A673 (cell line): ENCODE results near the gene SCN4A. TPM values are rescaled to one million over a fixed set of nuclear protein-coding genes. Genes with fewer than 3 reads are reported as not detected.

Experiments
- BruUV-seq: library from RNA; stranded (reverse); fragments of 400-500 nt; replicated peaks from 2 replicates; lab custom pipeline; 2021; lab: Mats Ljungman, UMichigan
- CTCF ChIA-PET: fragments of 300-600 bp; sonication (Branson Sonifier 250); formaldehyde crosslinking; loops from one replicate; lab custom pipeline; 2022; ENCODE audit warnings: antibody characterized with exemption; lab: Charles Lee
- POLR2A ChIA-PET: fragments of 300-600 bp; sonication (Branson Sonifier 250); formaldehyde crosslinking; loops from one replicate; lab custom pipeline; 2022; ENCODE audit warnings: antibody characterized with exemption; ENCODE audit not compliant: low non-redundant PET; lab: Charles Lee
- DNase-seq: peaks from one replicate; pipeline ENCODE4 v3.0.0-alpha.2; 2015; ENCODE audit warnings: low spot score
- H3K27ac ChIP-seq: fragments of 200-600 bp; sonication (generic); 2 replicates; pipeline ENCODE4 v1.5.1; 2016; ENCODE audit warnings: mixed run types, low read depth, mild to moderate bottlenecking, mixed read lengths, antibody characterized with exemption, low read length; ENCODE audit not compliant: poor library complexity, severe bottlenecking
- H3K27me3 ChIP-seq: fragments of 200-600 bp; sonication (generic); replicated peaks from 2 replicates; pipeline ENCODE4 v1.6.1; 2017; ENCODE audit warnings: mixed run types, low read depth, mild to moderate bottlenecking, mixed read lengths, antibody characterized with exemption, low read length; ENCODE audit not compliant: insufficient read depth, poor library complexity
- H3K36me3 ChIP-seq: fragments of 200-600 bp; sonication (generic); 2 replicates; pipeline ENCODE4 v1.6.1; 2016; ENCODE audit warnings: mixed run types, mild to moderate bottlenecking, mixed read lengths, antibody characterized with exemption, low read length; ENCODE audit not compliant: insufficient read depth, poor library complexity, severe bottlenecking
- H3K4me1 ChIP-seq: fragments of 200-600 bp; sonication (generic); 2 replicates; pipeline ENCODE4 v1.6.1; 2017; ENCODE audit warnings: mixed run types, mild to moderate bottlenecking, mixed read lengths, antibody characterized with exemption, low read length; ENCODE audit not compliant: insufficient read depth, poor library complexity, severe bottlenecking
- H3K4me3 ChIP-seq: fragments of 200-600 bp; sonication (generic); 2 replicates; pipeline ENCODE4 v1.5.1; 2016; ENCODE audit warnings: low read depth, mixed run types, mild to moderate bottlenecking, mixed read lengths, low read length; ENCODE audit not compliant: poor library complexity, severe bottlenecking
- H3K9me3 ChIP-seq: fragments of 200-600 bp; sonication (generic); 2 replicates; pipeline ENCODE4 v1.6.1; 2016; ENCODE audit warnings: mixed run types, low read depth, mild to moderate bottlenecking, mixed read lengths, antibody characterized with exemption, low read length; ENCODE audit not compliant: poor library complexity, severe bottlenecking
- EZH2 ChIP-seq: fragments of 200-600 bp; sonication (generic); IDR thresholded peaks from 2 replicates; pipeline ENCODE4 v1.6.1; 2017; ENCODE audit warnings: borderline replicate concordance, low read depth, mild to moderate bottlenecking, mixed read lengths, antibody characterized with exemption, low read length; ENCODE audit not compliant: poor library complexity, severe bottlenecking
- intact Hi-C: fragments of 100-400 bp; cut with micrococcal nuclease; formaldehyde crosslinking; loops from one replicate; pipeline ENCODE4 v1.10.0; 2022; ENCODE audit not compliant: unreplicated experiment
- total RNA-seq: library from RNA; stranded (reverse); gene quantifications from 2 replicates; pipeline ENCODE4 v1.2.3, GENCODE V29; 2021
- TF ChIP-seq, protein P1 (sequence below): fragments of 300-800, 200-600 bp; sonication (generic); conservative IDR thresholded peaks from 2 replicates; pipeline ENCODE4 v1.5.1; 2017; ENCODE audit warnings: low read depth, mild to moderate bottlenecking, antibody characterized with exemption, low read length, moderate library complexity, mixed read lengths

SCN4A gene
- total RNA-seq, 1 experiment from 2014 or later: 0.56 TPM

DNA sequence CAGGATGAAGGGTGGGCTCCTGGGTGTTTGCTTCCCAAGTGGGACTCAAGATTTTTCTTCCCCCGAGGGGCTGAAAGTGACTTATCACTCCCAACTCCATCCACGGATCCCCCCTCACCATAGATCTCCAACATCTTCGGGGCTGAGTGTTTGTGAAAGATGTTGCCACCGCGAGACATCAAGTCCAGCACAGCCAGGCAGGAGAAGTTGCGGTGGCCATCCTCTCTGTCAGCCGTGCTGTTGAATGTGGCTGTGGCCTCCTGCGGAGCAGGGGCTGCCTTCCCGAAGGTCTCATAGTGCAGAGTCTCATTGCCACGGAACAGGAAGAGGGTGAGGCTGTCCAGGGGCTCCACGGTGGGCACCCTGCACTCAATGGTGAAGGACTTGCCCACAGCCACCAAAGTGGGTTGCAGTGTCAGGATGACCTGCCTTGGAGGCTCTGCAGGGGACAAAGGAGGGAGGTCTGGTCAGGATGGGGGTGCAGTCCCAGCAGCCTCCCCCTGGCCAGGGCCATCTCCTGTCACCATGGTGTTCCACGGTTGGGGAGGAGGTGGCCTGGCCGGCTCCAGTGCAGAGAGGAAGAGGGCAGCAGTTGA, 30.9 kb upstream of the SCN4A start:
- ChIA-PET POLR2A (interaction anchor here (0.7 kb wide), 1 partner anchor 96 kb away, joined by 3 read pairs; no protein-coding TSS in a partner anchor), CTCF (no interaction called here)
- H3K4me1 ChIP-seq: no peaks in the 10 kb centered on the region
- TF ChIP-seq, protein P1, sequence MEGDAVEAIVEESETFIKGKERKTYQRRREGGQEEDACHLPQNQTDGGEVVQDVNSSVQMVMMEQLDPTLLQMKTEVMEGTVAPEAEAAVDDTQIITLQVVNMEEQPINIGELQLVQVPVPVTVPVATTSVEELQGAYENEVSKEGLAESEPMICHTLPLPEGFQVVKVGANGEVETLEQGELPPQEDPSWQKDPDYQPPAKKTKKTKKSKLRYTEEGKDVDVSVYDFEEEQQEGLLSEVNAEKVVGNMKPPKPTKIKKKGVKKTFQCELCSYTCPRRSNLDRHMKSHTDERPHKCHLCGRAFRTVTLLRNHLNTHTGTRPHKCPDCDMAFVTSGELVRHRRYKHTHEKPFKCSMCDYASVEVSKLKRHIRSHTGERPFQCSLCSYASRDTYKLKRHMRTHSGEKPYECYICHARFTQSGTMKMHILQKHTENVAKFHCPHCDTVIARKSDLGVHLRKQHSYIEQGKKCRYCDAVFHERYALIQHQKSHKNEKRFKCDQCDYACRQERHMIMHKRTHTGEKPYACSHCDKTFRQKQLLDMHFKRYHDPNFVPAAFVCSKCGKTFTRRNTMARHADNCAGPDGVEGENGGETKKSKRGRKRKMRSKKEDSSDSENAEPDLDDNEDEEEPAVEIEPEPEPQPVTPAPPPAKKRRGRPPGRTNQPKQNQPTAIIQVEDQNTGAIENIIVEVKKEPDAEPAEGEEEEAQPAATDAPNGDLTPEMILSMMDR: no peak
- TF ChIP-seq EZH2: no peak
- no peak overlapping the region for H3K4me3 ChIP-seq
- H3K27me3 ChIP-seq: no peaks in the 10 kb centered on the region
- no peaks in the 10 kb centered on the region for H3K36me3 ChIP-seq
- BruUV-seq: no TSS peak
- intact Hi-C loops: no loop called here
- no peaks in the 10 kb centered on the region for H3K9me3 ChIP-seq
- no peak for DNase-seq
- no peak overlapping the region for H3K27ac ChIP-seq

DNA sequence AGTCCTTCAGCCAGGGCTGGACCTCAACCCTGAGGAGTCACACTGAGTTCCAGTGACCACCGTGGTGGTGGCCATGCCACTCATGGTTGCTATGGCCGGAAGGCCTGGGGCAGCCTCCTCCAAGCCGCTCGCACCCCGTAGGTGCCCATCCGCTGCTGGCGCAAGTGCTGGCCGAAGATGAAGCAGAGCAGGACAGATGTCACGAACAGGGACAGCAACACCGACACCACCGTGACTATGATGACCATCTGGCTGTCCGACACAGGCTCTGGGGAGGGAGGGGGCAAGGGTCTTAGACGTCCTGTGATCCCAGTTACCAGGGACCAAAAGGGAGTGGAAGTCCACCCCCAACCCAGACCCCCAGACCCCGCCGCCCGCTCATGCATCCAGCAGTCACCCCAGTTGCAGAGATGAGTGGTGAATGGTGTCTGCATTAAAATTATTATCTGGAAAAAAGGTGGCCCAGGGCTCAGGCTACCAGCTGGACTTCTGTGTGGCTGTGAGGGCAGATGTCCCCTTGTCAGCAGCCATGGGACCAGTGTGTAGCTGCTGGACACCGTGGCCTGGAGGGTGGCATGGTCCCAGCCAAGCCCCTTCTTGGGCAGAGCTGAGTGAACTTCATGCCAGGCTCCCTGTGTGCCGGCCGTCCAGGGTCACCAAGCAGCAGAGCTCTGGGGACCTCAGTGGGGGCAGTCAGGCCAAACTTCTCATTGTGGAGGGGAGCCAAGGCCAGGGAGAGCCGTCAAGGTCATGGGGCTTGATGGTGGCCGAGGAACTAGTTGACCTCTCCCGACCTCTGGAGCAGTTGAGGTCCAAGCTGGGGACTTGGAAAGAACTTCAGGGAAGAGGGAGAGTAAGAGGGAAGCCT, 30.2 kb upstream of the SCN4A start:
- no peaks in the 10 kb centered on the region for H3K27me3 ChIP-seq
- H3K36me3 ChIP-seq: no peaks in the 10 kb centered on the region
- TF ChIP-seq, protein P1: no peak
- TF ChIP-seq EZH2: no peak
- ChIA-PET CTCF (interaction anchor here (1.1 kb wide), 1 partner anchor 131 kb away, joined by 3 read pairs; no protein-coding TSS in a partner anchor), POLR2A (interaction anchor here (0.7 kb wide), 1 partner anchor 95 kb away, joined by 3 read pairs; no protein-coding TSS in a partner anchor)
- DNase-seq: no peak
- no peaks in the 10 kb centered on the region for H3K4me1 ChIP-seq
- no peak overlapping the region for H3K4me3 ChIP-seq
- intact Hi-C loops: no loop called here
- H3K27ac ChIP-seq: no peak overlapping the region
- H3K9me3 ChIP-seq: no peaks in the 10 kb centered on the region
- BruUV-seq: no TSS peak

DNA sequence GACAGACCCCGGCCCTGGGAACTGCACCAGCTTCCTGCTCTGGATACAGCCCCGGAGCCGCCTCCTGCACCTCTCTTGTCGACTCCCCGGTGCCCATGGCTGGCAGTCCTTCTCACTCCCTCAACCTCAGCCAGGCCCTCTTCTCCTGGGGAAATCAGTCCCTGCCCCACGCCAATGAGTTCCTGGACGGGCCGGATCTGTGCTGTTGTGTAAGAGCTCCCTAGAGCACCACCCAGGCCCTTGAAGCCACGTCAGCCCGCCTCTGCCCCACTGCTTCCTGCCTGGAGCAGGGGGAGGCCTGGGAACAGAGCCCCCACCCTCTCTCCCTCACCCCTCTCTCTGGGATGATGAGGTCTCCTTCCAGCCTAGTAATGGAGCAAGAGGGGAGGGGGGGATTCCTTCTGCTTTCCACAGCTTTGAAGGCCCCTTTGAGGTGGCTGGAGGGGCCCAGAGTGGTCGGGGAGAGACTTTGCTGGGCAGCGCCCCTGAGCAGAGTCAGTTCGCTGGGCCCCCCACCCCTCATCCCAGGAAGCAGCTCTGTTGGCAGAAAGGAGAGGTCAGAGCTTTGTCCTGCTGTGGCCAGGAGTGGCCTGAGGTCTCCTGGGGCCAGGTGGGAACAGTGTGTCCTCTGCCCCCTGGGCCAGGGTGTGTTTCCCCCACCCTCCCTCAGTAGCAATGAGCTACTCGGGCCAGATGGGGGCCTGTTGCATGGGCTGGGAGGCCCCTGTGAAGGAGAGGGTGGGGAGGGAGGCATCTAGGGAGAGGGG, 29.2 kb upstream of the SCN4A start:
- ChIA-PET POLR2A (no interaction called here), CTCF (interaction anchor here (0.5 to 1.1 kb wide), 2 partner anchors 126 to 132 kb away, joined by 3 to 4 read pairs; no protein-coding TSS in a partner anchor)
- TF ChIP-seq, protein P1: no peak
- no peak for TF ChIP-seq EZH2
- intact Hi-C loops: no loop called here
- H3K4me1 ChIP-seq: no peaks in the 10 kb centered on the region
- BruUV-seq: no TSS peak
- H3K4me3 ChIP-seq: no peak overlapping the region
- H3K27ac ChIP-seq: no peak overlapping the region
- no peaks in the 10 kb centered on the region for H3K9me3 ChIP-seq
- no peak for DNase-seq
- H3K27me3 ChIP-seq: no peaks in the 10 kb centered on the region
- no peaks in the 10 kb centered on the region for H3K36me3 ChIP-seq
